AG09309 (cell line): ENCODE measurements around the gene TRNP1.

Experiments
- DNase-seq: peaks from one replicate; pipeline ENCODE4 v3.0.0-alpha.2; 2010; ENCODE audit warnings: low read depth
- H3K4me3 ChIP-seq: 2 replicates; pipeline ENCODE4 v1.5.1; 2011; ENCODE audit warnings: mild to moderate bottlenecking, low read depth, low read length, moderate library complexity; ENCODE audit not compliant: control insufficient read depth
- TF ChIP-seq, protein P1 (sequence below): IDR thresholded peaks from 2 replicates; pipeline ENCODE4 v1.5.1; 2011; ENCODE audit warnings: mild to moderate bottlenecking, low read depth, low read length, inconsistent platforms; ENCODE audit not compliant: insufficient read depth, control insufficient read depth; ENCODE audit errors: missing control alignments

The TRNP1 gene

DNA sequence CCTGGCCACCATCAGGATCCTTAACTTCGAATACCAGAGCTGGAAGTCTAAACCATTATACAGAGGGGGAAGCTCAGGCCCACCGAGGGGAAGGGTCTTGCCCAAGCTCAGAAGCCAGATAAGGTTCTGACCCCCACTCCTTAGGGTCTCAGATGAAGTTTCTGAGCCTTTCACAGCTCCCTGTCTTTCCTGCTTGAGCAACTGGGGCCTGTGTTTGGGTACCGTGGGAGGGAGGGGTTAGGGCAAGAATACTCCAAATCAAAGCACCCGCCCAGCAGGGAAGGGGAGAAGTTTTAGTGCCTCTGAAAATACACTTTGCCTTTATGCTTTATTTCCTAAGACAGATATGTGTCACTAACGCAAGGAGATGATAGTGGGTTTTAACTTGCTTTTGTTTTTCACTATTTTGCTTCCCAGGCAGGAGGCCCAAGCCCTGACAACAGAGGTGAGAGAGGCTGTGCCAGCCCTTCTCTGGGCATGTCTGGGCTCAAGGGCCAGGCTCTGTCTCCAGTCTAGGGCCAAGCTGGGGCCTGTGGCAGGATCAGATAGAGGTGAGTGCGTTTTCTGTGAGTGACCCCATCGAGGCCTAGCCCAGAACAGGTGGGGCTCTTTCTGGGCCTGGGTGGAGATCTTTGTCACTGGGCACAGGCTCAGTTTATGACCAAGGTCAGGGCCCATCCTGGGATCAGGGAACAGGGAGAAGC is 39.7 kb downstream of the TRNP1 start:
- H3K4me3 ChIP-seq: no peak overlapping the region
- TF ChIP-seq, protein P1, sequence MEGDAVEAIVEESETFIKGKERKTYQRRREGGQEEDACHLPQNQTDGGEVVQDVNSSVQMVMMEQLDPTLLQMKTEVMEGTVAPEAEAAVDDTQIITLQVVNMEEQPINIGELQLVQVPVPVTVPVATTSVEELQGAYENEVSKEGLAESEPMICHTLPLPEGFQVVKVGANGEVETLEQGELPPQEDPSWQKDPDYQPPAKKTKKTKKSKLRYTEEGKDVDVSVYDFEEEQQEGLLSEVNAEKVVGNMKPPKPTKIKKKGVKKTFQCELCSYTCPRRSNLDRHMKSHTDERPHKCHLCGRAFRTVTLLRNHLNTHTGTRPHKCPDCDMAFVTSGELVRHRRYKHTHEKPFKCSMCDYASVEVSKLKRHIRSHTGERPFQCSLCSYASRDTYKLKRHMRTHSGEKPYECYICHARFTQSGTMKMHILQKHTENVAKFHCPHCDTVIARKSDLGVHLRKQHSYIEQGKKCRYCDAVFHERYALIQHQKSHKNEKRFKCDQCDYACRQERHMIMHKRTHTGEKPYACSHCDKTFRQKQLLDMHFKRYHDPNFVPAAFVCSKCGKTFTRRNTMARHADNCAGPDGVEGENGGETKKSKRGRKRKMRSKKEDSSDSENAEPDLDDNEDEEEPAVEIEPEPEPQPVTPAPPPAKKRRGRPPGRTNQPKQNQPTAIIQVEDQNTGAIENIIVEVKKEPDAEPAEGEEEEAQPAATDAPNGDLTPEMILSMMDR: no peak
- DNase-seq: no peak

DNA sequence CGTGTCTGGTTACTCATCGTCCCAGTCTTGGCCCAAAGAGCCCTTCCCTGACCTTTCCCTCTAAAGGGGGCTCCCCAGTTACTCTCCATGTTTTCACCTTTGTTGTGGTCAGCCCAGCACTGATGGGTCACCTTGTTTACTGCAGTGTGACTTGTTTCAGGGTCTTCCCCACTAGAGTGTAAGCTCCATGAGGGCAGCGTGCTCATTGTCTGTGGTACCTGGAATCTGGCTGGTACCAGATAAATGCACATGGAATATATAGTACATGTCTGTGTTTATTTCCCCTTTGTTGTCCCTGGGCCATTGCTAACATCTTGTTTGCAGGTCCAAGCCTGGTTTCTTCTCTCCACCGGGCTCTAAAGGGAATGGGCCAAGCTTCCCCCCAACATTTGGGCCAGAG is 41.9 kb downstream of the TRNP1 start:
- no peak for DNase-seq
- no peak overlapping the region for H3K4me3 ChIP-seq
- TF ChIP-seq, protein P1: no peak

DNA sequence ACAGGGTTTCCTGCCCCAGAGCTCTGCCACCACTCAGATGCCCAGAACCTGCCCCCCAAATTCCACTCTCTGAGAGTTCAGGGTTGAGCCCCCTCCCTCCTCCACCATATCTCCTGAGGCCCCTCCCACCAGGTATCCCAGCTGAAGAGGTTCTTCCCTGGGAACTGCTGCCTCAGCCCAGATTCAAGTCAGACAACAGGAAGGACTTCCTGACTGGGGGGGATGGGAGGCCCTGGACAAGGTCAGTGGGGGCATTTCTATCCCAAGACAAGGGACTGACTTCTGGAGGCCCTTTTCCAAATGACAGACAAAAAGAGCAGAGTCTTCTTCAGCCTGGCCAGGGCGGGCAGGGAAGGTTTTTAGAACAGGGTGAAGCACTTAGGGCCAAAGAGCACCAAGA is 43.2 kb downstream of the TRNP1 start:
- TF ChIP-seq, protein P1: no peak
- no peak for DNase-seq
- no peak overlapping the region for H3K4me3 ChIP-seq

GRCh38 chr1:27037518-27037917 is 44.0 kb downstream of the TRNP1 start:
- TF ChIP-seq, protein P1: no peak
- no peak overlapping the region for H3K4me3 ChIP-seq
- DNase-seq: no peak

GRCh38 chr1:27038020-27038419 is 44.5 kb downstream of the TRNP1 start:
- no peak overlapping the region for H3K4me3 ChIP-seq
- TF ChIP-seq, protein P1: no peak
- DNase-seq: no peak

- no peak for DNase-seq
- H3K4me3 ChIP-seq: no peak overlapping the region
- TF ChIP-seq, protein P1: no peak
Observed at GRCh38 chr1:27042670-27043069, 49.2 kb downstream of the TRNP1 start.
